ENCODE data around the gene ZBTB40. TPM values are rescaled to one million over a fixed set of nuclear protein-coding genes. Genes with fewer than 3 reads are reported as not detected.

Gene ZBTB40
- total and polyA plus RNA-seq, 9 donors: 8.3 to 26.0 (median 19.1) TPM

GRCh38 chr1:22434717-22435116, 16.9 kb upstream of the ZBTB40 start:
- no peaks in the 10 kb centered on the region for H3K36me3 ChIP-seq
- no peaks in the 10 kb centered on the region for H3K4me1 ChIP-seq (ENCODE audit: insufficient read depth)
- H3K4me3 ChIP-seq: no peak overlapping the region
- no peak overlapping the region for H3K27ac ChIP-seq
- 11 to 31% (median 13%) methylated on average over 6 of the region's 6 CpGs for WGBS, 3 donors
- H3K27me3 ChIP-seq: no peaks in the 10 kb centered on the region
- DNase-seq: no peak
- intact Hi-C loops (cut with DNase I): no loop called here
- no peaks in the 10 kb centered on the region for H3K9me3 ChIP-seq
- TF ChIP-seq, protein P1, sequence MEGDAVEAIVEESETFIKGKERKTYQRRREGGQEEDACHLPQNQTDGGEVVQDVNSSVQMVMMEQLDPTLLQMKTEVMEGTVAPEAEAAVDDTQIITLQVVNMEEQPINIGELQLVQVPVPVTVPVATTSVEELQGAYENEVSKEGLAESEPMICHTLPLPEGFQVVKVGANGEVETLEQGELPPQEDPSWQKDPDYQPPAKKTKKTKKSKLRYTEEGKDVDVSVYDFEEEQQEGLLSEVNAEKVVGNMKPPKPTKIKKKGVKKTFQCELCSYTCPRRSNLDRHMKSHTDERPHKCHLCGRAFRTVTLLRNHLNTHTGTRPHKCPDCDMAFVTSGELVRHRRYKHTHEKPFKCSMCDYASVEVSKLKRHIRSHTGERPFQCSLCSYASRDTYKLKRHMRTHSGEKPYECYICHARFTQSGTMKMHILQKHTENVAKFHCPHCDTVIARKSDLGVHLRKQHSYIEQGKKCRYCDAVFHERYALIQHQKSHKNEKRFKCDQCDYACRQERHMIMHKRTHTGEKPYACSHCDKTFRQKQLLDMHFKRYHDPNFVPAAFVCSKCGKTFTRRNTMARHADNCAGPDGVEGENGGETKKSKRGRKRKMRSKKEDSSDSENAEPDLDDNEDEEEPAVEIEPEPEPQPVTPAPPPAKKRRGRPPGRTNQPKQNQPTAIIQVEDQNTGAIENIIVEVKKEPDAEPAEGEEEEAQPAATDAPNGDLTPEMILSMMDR (IDR thresholded peaks at IDR 0.05): no peak

DNA sequence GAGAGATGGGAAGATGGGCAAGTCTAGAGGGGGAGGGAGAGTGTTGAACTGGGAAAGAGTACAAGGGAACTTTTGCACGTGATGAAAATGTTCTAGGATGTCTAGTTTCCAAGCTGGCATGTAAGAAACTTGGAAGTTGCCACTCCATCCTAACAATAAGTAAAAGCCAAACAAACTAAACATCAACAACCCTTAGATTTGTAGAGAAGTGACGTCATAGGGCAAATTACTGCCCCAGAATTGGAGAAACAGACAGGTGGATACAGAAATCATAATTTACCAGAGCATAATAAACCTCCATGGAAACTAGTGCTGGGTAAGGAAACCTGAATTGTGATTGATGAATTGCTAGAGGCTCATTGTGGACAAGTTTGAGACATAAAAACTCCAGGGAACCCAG, 14.7 kb upstream of the ZBTB40 start:
- Histone ChIP-seq H3K27me3 (no peaks in the 10 kb centered on the region), H3K36me3 (no peaks in the 10 kb centered on the region), H3K9me3 (no peaks in the 10 kb centered on the region), H3K4me3 (no peak overlapping the region), H3K4me1 (ENCODE audit: insufficient read depth) (no peaks in the 10 kb centered on the region), H3K27ac (no peak overlapping the region)
- WGBS, 3 donors: 67 to 71% (median 69%) methylated on average over 2 of the region's 2 CpGs
- intact Hi-C loops (cut with DNase I): no loop called here
- no peak for TF ChIP-seq EP300 (IDR thresholded peaks at IDR 0.05)
- no peak for DNase-seq

DNA sequence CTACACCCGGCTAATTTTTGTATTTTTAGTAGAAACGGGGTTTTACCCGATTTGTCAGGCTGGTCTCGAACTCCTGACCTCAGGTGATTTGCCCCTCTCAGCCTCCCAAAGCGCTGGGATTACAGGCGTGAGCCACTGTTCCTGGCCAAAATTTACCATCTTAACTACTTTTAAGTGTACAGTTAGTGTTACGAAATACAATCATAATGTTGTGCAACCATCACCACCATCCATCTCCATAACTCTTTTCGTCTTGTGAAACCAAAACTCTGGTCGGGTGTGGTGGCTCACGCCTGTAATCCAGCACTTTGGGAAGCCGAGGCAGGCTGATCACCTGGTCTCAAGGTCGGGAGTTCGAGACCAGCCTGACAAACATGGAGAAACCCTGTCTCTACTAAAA, 14.1 kb upstream of the ZBTB40 start:
- no peak overlapping the region for H3K27ac ChIP-seq
- no peak for DNase-seq
- no peaks in the 10 kb centered on the region for H3K36me3 ChIP-seq
- H3K27me3 ChIP-seq: no peaks in the 10 kb centered on the region
- no peaks in the 10 kb centered on the region for H3K9me3 ChIP-seq
- no peak overlapping the region for H3K4me3 ChIP-seq
- intact Hi-C loops (cut with DNase I): no loop called here
- no peaks in the 10 kb centered on the region for H3K4me1 ChIP-seq (ENCODE audit: insufficient read depth)
- WGBS, 3 donors: 91 to 92% (median 92%) methylated on average over 13 of the region's 13 CpGs
- TF ChIP-seq EP300 (IDR thresholded peaks at IDR 0.05) (no peak), POLR2A (IDR thresholded peaks at IDR 0.05) (no peak)
- TF ChIP-seq, protein P1 (IDR thresholded peaks at IDR 0.05): no peak

DNA sequence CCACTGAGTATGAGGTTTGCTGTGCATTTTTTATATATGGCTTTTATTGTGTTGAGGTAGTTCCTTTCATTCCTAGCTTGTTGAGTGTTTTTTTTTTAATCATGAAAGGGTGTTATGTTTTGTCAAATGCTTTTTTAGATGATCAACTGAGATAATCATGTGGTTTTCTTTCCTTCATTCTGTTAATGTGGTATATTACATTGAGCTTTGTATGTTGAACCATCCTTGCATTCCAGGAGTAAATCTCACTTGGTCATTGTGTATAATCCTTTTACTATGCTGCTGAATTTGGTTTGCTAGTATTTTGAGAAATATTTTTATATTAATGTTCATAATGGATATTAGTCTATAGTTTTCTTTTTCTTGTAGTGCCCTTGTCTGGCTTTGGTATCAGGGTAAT, 11.1 kb upstream of the ZBTB40 start:
- DNase-seq: no peak
- H3K27ac ChIP-seq: no peak overlapping the region
- no peaks in the 10 kb centered on the region for H3K9me3 ChIP-seq
- no peaks in the 10 kb centered on the region for H3K36me3 ChIP-seq
- TF ChIP-seq, protein P1 (IDR thresholded peaks at IDR 0.05): no peak
- TF ChIP-seq POLR2A (IDR thresholded peaks at IDR 0.05): no peak
- TF ChIP-seq EP300 (IDR thresholded peaks at IDR 0.05): no peak
- intact Hi-C loops (cut with DNase I): no loop called here
- no peaks in the 10 kb centered on the region for H3K4me1 ChIP-seq (ENCODE audit: insufficient read depth)
- no peak overlapping the region for H3K4me3 ChIP-seq
- no peaks in the 10 kb centered on the region for H3K27me3 ChIP-seq

- 33 to 38% (median 34%) methylated on average over 5 of the region's 5 CpGs for WGBS, 3 donors
- DNase-seq: no peak
- no peaks in the 10 kb centered on the region for H3K9me3 ChIP-seq
- H3K4me1 ChIP-seq (ENCODE audit: insufficient read depth): no peaks in the 10 kb centered on the region
- no peak overlapping the region for H3K27ac ChIP-seq
- H3K27me3 ChIP-seq: no peaks in the 10 kb centered on the region
- TF ChIP-seq POLR2A (IDR thresholded peaks at IDR 0.05): no peak
- TF ChIP-seq EP300 (IDR thresholded peaks at IDR 0.05): no peak
- TF ChIP-seq, protein P1 (IDR thresholded peaks at IDR 0.05): no peak
- H3K4me3 ChIP-seq: no peak overlapping the region
- no peaks in the 10 kb centered on the region for H3K36me3 ChIP-seq
- intact Hi-C loops (cut with DNase I): no loop called here
Observed at GRCh38 chr1:22442212-22442894, 9.3 kb upstream of the ZBTB40 start.

All from ovary (tissue), 9 donors.